ENCODE measurements around the gene NCAPD2. TPM values are rescaled to one million over a fixed set of nuclear protein-coding genes. Genes with fewer than 3 reads are reported as not detected.

Gene NCAPD2
- total RNA-seq, 1 experiment from 2014 or later: 114 TPM

DNA sequence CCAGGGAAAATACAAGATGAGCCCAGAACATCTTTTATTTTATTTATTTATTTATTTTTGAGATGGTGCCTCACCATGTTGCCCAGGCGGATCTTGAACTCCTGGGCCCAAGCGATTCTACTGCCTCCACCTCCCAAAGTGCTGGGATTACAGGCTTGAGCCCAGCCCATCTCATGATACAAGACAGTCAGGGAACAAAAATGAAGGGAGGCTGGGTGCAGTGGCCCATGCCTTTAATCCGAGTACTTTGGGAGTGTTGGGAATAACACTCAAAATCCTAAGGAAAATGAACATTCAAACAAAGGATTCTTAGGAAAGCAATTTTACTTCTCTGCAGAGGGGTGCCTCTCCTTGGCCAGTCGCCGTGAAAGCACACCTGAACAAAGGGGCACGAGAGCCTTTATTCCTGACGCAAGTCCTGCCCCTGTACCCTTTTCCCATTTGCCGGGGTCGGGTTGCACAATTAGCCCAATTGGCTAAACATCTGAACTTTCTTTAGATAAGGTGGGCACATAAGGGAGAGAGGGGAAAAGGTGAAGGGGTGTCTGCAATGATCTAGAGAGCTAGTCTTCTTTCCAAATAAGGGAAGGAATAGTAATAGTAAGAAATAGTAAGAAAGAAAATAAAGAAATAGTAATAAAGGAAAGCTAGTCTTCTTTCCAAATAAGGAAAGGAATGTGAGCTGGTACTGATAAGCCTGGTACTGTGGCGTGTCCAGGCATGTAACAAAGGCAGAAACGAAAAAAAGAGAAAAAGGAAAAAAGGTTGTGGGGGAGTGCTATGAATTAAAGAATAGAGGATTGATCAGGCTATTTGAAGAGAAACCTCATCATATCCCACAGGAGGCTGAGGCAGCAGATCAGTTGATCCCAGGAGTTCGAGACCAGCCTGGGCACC lies 13.4 kb downstream of the NCAPD2 start:
- no peak overlapping the region for H4K91ac ChIP-seq (ENCODE audit: insufficient read length, low read depth, low read length)
- no peak overlapping the region for H2BK15ac ChIP-seq (ENCODE audit: low read depth, low read length)
- no peak overlapping the region for H3K18ac ChIP-seq (ENCODE audit: insufficient read length, low read depth, low read length)
- H2BK12ac ChIP-seq (ENCODE audit: insufficient read length, low read depth, low read length): no peak overlapping the region
- peak overlapping the region; percentile 3 for H3K27ac ChIP-seq (ENCODE audit: insufficient read length, low read depth, low read length)
- no peaks in the 10 kb centered on the region for H4K20me1 ChIP-seq (ENCODE audit: control insufficient read depth, insufficient read depth, insufficient read length)
- H2AK5ac ChIP-seq (ENCODE audit: insufficient read length, low read length): no peak overlapping the region
- H3K56ac ChIP-seq (ENCODE audit: insufficient read length, low read depth, low read length): no peak overlapping the region
- Mint-ChIP-seq H3K4me1 (peaks cover 8 to 10% of the 10 kb centered on the region in 2 experiments), H3K9me3 (no peaks in the 10 kb centered on the region), H3K27ac (peak overlapping the region; percentile 78 to 93 (median 86); a peak in 5 of 7 replicates), H3K4me3 (peak overlapping the region in 1 of 2 experiments; percentile 44; a peak in 1 of 5 replicates), H3K36me3 (ENCODE audit: insufficient read depth in 1 of 3, low read depth in 3 of 3) (peaks cover 28 to 56% (median 52%) of the 10 kb centered on the region in 3 experiments; a peak in 6 of 7 replicates), H3K27me3 (ENCODE audit: low read depth) (no peaks in the 10 kb centered on the region)
- H2BK20ac ChIP-seq (ENCODE audit: low read depth, low read length, poor library complexity, severe bottlenecking): peak overlapping the region; percentile 78
- peak; percentile 74 for DNase-seq
- H3K23ac ChIP-seq (ENCODE audit: insufficient read length, low read depth, low read length): no peak overlapping the region
- no peak overlapping the region for H3K4me2 ChIP-seq (ENCODE audit: insufficient read depth, insufficient read length, low read length)
- peaks cover 15% of the 10 kb centered on the region for H3K79me1 ChIP-seq (ENCODE audit: insufficient read depth, low read depth, low read length, poor library complexity, severe bottlenecking)
- H4K8ac ChIP-seq (replicated peaks; ENCODE audit: insufficient read length, low read depth, low read length): no peak overlapping the region
- no peak overlapping the region for H2BK5ac ChIP-seq (ENCODE audit: insufficient read length, low read length)
- peak overlapping the region; percentile 67 for H2BK120ac ChIP-seq (ENCODE audit: low read depth, low read length, poor library complexity, severe bottlenecking)
- WGBS (ENCODE audit: extremely low coverage, insufficient read length, low lambda C conversion rate): no CpG with 5 or more reads among the region's 12 CpGs
- H3K27me3 ChIP-seq (ENCODE audit: insufficient read depth, low read length): no peaks in the 10 kb centered on the region
- no peak overlapping the region for H4K5ac ChIP-seq (ENCODE audit: insufficient read length, low read depth, low read length)
- H3T11ph ChIP-seq (ENCODE audit: low read length): peak overlapping the region; percentile 85
- H3K4me1 ChIP-seq (ENCODE audit: insufficient read depth, low read length): peaks cover 2% of the 10 kb centered on the region; the same call in 1 of the 2 replicates
- H2AFZ ChIP-seq (ENCODE audit: low read length): no peak overlapping the region
- H3K79me2 ChIP-seq (ENCODE audit: insufficient read depth, low read length): peaks cover 2% of the 10 kb centered on the region; the same call in 1 of the 2 replicates
- TF ChIP-seq, protein P1, sequence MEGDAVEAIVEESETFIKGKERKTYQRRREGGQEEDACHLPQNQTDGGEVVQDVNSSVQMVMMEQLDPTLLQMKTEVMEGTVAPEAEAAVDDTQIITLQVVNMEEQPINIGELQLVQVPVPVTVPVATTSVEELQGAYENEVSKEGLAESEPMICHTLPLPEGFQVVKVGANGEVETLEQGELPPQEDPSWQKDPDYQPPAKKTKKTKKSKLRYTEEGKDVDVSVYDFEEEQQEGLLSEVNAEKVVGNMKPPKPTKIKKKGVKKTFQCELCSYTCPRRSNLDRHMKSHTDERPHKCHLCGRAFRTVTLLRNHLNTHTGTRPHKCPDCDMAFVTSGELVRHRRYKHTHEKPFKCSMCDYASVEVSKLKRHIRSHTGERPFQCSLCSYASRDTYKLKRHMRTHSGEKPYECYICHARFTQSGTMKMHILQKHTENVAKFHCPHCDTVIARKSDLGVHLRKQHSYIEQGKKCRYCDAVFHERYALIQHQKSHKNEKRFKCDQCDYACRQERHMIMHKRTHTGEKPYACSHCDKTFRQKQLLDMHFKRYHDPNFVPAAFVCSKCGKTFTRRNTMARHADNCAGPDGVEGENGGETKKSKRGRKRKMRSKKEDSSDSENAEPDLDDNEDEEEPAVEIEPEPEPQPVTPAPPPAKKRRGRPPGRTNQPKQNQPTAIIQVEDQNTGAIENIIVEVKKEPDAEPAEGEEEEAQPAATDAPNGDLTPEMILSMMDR (conservative IDR thresholded peaks at IDR 0.05): no peak
- H3K23me2 ChIP-seq (ENCODE audit: insufficient read length, low read depth, low read length, poor library complexity, severe bottlenecking): no peaks in the 10 kb centered on the region
- H3K9me3 ChIP-seq (ENCODE audit: control insufficient read depth, low read depth, low read length): no peaks in the 10 kb centered on the region
- H3K14ac ChIP-seq (ENCODE audit: insufficient read depth, low read length): peak overlapping the region; percentile 75; the same call in 1 of the 2 replicates
- H3K9ac ChIP-seq (ENCODE audit: extremely low read depth, insufficient read length, low read length): peak overlapping the region; percentile 13
- H3K4ac ChIP-seq (ENCODE audit: low read depth, low read length): no peak overlapping the region; the same call in 1 of the 2 replicates

All from H9 (cell line).